Ishikawa (cell line): ENCODE data around the gene FBXO47.

Experiments used
- CEBPB ChIP-seq: IDR thresholded peaks from 2 replicates; pipeline ENCODE4 v1.6.1; 2012
- CREB1 ChIP-seq: IDR thresholded peaks from 2 replicates; pipeline ENCODE4 v1.6.1; 2012; ENCODE audit warnings: low read depth
- EP300 ChIP-seq: IDR thresholded peaks from 2 replicates; pipeline ENCODE4 v1.6.1; 2012; ENCODE audit warnings: borderline replicate concordance
- FOXM1 ChIP-seq: IDR thresholded peaks from 2 replicates; pipeline ENCODE4 v1.6.1; 2012; ENCODE audit warnings: low read depth, borderline replicate concordance
- MAX ChIP-seq: IDR thresholded peaks from 2 replicates; pipeline ENCODE4 v1.6.1; 2012
- RAD21 ChIP-seq: IDR thresholded peaks from 2 replicates; pipeline ENCODE4 v1.6.1; 2012; ENCODE audit warnings: low read depth
- TAF1 ChIP-seq: IDR thresholded peaks from 2 replicates; pipeline ENCODE4 v1.6.1; 2012; ENCODE audit warnings: low read depth, mild to moderate bottlenecking
- TCF12 ChIP-seq: IDR thresholded peaks from 2 replicates; pipeline ENCODE4 v1.6.1; 2012; ENCODE audit warnings: low read depth
- TEAD4 ChIP-seq: IDR thresholded peaks from 2 replicates; pipeline ENCODE4 v1.6.1; 2012
- YY1 ChIP-seq: IDR thresholded peaks from 2 replicates; pipeline ENCODE4 v1.6.1; 2012; ENCODE audit warnings: low read depth
- ZBTB7A ChIP-seq: IDR thresholded peaks from 2 replicates; pipeline ENCODE4 v1.6.1; 2012; ENCODE audit warnings: low read depth
- TF ChIP-seq, protein P1 (sequence below): IDR thresholded peaks from 2 replicates; pipeline ENCODE4 v1.6.1; 2012
- TF ChIP-seq, protein P2 (sequence below): IDR thresholded peaks from 2 replicates; pipeline ENCODE4 v1.6.1; 2012; ENCODE audit warnings: low read depth, mild to moderate bottlenecking

GRCh38 chr17:38996660-38997337 is 29.6 kb upstream of the FBXO47 start:
- TF ChIP-seq CEBPB (no peak), EP300 (no peak), YY1 (no peak), TCF12 (no peak), RAD21 (no peak), FOXM1 (no peak), TAF1 (no peak), CREB1 (no peak), ZBTB7A (no peak), MAX (no peak), TEAD4 (no peak)
- TF ChIP-seq, protein P1, sequence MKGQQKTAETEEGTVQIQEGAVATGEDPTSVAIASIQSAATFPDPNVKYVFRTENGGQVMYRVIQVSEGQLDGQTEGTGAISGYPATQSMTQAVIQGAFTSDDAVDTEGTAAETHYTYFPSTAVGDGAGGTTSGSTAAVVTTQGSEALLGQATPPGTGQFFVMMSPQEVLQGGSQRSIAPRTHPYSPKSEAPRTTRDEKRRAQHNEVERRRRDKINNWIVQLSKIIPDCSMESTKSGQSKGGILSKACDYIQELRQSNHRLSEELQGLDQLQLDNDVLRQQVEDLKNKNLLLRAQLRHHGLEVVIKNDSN = no peak
- TF ChIP-seq, protein P2, sequence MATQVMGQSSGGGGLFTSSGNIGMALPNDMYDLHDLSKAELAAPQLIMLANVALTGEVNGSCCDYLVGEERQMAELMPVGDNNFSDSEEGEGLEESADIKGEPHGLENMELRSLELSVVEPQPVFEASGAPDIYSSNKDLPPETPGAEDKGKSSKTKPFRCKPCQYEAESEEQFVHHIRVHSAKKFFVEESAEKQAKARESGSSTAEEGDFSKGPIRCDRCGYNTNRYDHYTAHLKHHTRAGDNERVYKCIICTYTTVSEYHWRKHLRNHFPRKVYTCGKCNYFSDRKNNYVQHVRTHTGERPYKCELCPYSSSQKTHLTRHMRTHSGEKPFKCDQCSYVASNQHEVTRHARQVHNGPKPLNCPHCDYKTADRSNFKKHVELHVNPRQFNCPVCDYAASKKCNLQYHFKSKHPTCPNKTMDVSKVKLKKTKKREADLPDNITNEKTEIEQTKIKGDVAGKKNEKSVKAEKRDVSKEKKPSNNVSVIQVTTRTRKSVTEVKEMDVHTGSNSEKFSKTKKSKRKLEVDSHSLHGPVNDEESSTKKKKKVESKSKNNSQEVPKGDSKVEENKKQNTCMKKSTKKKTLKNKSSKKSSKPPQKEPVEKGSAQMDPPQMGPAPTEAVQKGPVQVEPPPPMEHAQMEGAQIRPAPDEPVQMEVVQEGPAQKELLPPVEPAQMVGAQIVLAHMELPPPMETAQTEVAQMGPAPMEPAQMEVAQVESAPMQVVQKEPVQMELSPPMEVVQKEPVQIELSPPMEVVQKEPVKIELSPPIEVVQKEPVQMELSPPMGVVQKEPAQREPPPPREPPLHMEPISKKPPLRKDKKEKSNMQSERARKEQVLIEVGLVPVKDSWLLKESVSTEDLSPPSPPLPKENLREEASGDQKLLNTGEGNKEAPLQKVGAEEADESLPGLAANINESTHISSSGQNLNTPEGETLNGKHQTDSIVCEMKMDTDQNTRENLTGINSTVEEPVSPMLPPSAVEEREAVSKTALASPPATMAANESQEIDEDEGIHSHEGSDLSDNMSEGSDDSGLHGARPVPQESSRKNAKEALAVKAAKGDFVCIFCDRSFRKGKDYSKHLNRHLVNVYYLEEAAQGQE = no peak
